ENCODE results near the gene GCLC.
"Not testable (repeated sequence)": the region's sequence is repeated elsewhere in the genome, so short reads cannot be mapped to it uniquely, and the experiment has no call there.

The GCLC gene

DNA sequence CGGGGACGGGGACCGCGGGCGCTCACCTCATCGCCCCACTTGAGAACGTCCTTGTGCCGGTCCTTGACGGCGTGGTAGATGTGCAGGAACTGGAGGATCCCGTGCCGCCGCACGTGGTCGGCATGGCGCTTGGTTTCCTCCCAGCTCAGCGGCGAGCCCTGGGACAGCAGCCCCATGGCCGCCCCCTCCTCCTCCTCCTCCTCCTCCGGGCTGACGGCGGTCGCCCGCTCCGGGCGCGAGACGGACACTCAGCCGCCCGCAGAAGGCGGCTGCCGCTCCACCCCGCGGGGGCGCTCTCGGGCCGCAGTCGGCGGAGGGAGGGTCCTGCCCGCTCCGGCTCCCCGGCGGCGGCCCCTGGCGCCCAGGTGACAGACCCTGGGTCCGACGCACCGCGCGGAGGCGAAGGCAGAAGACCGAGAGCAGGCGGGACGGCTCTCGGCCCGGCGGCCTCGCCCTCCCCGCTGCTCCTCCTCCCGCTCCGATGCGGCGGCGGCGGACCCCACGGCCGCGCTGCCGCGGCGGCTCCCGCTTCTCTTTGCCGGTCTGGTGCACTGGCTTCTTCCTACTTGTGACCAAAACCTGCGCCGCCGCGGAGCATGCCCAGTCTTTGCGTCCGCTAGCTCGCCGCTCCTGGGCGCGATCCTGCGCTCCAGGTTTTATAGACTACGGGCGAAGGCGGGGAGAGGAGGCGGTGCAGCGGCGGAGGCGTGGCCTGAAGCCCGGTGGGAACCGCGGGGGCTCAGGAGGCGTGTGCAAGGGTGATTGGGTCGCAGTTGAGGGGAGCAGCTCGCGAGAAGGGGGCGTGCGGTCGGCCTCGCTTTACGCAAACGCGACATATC, at the start of gene GCLC:
Gene GCLC (minus strand): TSS at position 632 of the 839 bp plus-strand sequence. CDS start 456 bp downstream, at position 176.
- peak; percentile 94 for DNase-seq
- in situ Hi-C loops (cut with HindIII; ENCODE audit: low pct_ligation_motif_present, low pct_unique_long_range_greater_than_20kb, low sequenced_read_pairs): no loop called here

DNA sequence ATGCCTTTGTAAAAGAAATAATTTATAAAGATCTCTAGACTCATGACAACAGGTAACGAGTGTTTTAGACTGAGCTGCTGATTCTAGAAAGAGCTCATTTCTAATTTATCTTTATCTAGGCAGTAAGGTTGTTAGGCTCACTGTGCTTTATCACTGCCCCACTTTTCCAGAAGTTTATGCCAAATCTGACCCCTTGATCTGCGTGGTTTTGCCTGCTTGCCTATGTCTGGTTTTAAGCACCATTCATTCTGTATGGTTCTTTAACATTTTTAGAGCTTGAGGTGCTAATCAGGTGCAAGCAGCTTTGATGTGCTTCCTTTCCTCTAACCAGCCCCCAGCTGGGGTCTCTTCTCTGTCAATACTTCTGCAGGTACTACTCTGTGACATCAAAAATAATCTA, 49.7 kb upstream of the GCLC start:
- in situ Hi-C loops (cut with HindIII; ENCODE audit: low pct_ligation_motif_present, low pct_unique_long_range_greater_than_20kb, low sequenced_read_pairs): no loop called here
- no peak for DNase-seq

DNA sequence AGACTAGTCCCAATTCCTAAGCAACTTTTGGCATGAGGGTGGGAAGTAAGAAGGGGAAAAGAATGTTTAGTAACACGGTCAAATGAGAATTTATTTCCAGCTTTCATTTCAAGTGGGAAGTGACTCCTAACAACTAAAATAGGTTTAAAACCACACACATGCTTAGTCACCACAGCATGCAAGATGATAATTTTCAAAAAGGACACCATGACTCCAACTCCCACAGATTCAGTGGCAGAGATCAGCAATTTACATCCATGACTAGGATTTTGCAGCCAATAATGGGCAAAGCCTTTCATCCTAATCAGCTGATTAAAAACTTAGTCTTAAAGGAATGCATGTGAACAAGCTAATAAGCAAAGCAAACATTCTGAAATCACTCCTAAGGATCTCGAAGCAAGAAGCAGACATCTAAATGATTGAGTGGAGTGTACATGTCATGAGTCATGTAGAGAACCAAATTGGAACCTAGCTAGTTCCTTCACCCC, 48.1 kb upstream of the GCLC start:
- no peak for DNase-seq
- in situ Hi-C loops (cut with HindIII; ENCODE audit: low pct_ligation_motif_present, low pct_unique_long_range_greater_than_20kb, low sequenced_read_pairs): no loop called here

DNA sequence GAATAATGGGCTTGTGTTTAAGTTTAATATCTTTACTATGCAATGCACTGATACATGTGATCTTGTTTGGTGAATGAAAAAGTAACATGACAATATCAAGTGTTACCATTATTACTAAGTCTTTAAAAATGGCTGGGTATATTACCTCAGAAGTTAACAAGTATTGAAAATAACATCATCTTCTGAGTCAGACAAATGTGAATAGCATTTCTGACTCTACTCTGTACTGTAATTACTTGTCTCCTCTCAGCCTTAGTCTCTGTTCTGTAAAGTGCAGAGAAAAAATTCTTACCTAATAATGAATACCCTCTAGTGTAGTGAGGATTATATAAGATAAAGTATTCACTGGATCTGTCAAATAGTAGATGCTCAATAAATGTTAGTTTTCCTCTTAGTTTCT, 47.0 kb upstream of the GCLC start:
- in situ Hi-C loops (cut with HindIII; ENCODE audit: low pct_ligation_motif_present, low pct_unique_long_range_greater_than_20kb, low sequenced_read_pairs): no loop called here

DNA sequence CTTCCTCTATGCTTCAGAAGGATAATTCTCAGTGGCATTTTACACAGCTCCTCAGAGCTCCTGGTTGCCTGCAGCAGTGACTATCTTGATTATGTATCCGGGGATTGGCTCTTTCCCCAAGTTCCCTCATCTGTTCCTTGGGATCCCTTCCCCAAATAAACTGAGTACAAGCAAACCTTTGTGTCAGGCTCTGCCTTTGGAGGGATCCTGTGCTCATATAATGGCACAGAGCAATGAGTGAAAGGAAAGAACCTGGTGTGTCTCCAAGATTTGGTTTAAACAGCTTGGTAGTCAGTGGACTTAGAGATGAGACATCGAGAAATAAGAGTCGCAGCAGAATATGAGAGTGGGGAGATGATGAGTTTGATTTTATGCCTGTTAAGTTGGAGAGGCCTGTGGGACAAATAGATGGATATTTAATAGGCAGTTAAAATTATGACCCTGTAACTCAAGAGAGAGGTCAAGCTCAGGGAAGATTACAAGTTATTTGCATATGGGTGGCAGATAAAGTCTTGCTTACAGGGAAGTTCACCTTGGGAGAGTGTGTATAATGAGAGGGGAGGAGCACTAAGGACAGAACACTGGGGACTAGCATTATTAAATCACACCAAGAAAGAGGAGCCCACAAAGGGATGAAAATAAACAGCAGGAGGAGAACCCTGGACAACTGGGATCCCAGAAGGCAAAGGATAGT, 44.1 kb upstream of the GCLC start:
- no peak for DNase-seq
- in situ Hi-C loops (cut with HindIII; ENCODE audit: low pct_ligation_motif_present, low pct_unique_long_range_greater_than_20kb, low sequenced_read_pairs): no loop called here

More for the DNA sequence above, 47.0 kb upstream of the GCLC start:
- no peak for DNase-seq

DNA sequence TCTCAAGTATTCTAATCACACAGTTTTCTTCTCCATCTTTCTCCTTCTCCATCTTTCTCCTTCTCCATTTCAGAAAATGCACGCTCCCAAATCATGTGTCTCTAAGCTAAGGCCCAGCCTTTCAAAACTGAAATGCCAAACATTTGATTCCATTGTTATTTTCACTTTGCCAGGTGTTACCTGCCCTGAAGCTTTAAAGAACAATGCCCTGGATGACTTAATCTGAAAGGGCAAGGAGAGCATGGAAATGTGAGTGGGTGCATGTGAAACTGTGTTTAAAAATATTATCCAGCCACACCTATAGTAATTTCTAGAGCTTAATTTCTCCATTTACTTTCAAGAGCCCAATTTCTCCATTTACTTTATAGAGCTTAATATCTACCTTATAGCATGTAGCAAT, 42.4 kb upstream of the GCLC start:
- no peak for DNase-seq
- in situ Hi-C loops (cut with HindIII; ENCODE audit: low pct_ligation_motif_present, low pct_unique_long_range_greater_than_20kb, low sequenced_read_pairs): no loop called here

DNA sequence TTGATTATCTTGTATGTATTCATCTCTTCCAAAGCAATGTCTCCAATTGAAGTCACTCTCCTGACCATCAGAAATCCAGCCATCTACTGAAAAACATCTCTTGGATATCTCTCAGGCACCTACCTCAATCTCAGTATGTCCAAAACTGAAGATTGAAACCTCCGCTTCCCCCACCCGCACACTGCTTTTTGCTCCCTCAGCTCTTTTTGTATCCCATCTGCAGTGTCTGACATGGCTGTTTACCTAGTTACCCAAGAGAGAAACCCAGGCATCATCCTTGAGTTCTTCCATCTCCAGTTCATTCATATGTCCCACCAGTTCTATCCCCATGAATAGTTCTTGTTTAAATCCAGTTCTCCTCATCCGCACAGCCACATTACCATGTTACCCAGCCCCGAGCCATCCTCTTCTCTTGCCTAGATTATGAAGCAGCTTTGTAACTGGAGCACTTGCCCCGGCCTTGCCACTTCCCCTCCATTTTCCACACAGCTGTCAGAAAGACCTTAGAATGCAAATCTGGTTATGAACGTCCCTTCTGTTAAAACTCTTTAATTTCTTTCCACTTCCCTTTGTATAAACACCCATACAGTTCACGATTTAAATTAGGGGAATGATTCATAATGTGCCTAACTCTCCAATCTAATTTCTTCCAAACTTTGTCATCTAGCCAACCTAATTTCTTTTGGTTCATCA, 40.5 kb upstream of the GCLC start:
- in situ Hi-C loops (cut with HindIII; ENCODE audit: low pct_ligation_motif_present, low pct_unique_long_range_greater_than_20kb, low sequenced_read_pairs): no loop called here
- DNase-seq: no peak

DNA sequence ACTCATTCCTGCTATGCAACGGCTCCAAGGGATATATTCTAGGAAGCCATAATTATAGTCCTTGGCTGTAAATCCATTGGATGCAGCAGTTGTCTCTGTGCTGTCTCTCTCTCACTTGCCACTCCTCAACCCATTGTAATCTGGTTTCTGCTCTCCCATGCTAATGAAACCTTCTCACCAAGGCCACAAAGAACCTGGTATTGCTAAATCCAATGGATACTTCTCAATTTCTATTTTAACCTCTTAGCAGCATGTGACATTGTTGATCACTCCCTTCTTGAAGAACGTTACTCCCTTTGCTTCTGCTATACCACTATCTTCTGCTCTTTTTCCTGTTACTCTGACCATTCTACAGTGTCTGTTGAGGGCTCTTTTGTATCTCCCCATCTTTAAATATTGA, 39.8 kb upstream of the GCLC start:
- in situ Hi-C loops (cut with HindIII; ENCODE audit: low pct_ligation_motif_present, low pct_unique_long_range_greater_than_20kb, low sequenced_read_pairs): no loop called here

DNA sequence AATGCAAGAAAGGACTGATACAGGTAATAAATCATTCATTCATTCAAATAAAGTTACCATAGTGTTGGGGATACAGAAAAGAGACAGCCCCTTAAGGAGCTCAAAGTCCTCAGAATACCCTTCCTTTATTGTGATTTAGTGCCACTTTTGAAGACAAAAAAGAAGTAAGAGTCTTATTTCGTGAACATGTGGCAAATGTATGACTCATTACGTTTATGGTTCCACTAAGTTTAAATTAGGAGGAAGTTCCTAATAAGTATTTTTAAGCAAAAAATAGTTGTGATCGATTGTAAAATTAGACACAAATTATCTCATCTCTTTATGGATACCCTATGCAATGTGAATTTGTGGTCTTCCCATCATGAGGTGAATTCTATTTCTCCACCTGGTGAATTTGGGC, 38.5 kb upstream of the GCLC start:
- in situ Hi-C loops (cut with HindIII; ENCODE audit: low pct_ligation_motif_present, low pct_unique_long_range_greater_than_20kb, low sequenced_read_pairs): no loop called here
- DNase-seq: no peak

More for the DNA sequence above, 39.8 kb upstream of the GCLC start:
- no peak for DNase-seq

DNA sequence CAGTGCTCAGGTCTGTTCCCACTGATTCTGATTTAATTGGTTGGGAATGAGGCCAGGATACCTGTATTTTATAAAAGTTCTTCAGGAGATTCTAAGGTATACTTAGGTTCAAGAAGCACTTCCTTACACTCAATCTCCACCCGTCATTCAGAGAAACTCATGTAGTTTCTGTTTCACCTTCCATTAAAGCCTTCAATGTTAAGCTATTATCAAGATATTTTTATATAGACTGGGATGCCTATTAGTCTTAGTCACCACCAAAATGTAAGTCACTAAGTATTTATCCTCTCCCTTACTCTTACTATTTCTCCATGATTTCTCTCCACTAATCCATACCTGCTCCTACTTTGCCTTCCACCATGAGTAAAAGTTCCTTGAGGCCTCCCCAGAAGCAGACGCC, 38.1 kb upstream of the GCLC start:
- in situ Hi-C loops (cut with HindIII; ENCODE audit: low pct_ligation_motif_present, low pct_unique_long_range_greater_than_20kb, low sequenced_read_pairs): no loop called here
- DNase-seq: no peak

DNA sequence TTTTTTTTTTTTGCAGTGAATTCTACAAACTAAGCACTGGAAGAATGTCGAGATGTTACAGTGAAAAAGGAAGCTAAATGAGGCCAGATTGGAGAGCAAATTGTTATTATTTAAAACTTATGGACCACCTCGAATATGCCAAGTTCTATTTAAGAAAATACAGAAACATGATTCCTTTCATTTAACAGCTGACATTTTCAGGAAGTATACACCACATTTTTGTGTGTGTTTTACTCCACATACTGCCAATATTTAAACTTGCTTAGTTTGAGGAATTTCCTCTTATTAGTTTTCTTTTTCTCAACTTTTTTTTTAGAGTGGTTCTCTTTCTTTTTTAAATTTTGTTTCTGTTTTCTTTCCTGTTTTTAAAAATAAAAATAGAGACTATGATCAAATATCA, 37.0 kb upstream of the GCLC start:
- in situ Hi-C loops (cut with HindIII; ENCODE audit: low pct_ligation_motif_present, low pct_unique_long_range_greater_than_20kb, low sequenced_read_pairs): no loop called here
- DNase-seq: no peak

DNA sequence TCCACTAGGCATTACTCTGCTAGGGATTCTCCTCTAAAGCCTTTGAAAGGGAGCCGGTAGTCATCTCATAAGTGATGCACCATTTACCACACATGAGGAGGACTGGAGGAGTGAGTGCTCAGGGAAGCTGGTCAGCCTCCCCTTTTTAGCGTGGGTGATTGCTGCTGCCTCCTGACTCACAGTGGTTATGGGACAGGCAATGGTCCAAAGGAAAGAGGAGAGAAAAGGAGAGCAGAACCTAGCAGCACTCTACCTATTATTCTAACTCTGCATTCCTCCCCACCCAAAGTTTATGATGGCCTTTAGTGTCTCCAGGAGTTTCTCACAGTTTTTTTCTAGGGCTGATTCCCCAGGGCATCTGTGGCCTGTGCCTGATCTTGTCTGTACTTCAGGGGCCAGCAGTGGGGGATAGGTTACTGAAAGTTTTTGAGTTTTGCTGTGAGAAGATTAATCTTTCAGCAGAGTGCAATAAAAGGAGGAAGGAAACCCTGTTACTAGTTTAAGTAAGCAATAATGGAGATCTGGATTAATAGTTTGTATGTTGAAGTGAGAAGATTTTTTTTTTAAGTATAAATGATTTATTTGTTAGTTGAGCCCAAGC, 36.4 kb upstream of the GCLC start:
- DNase-seq: no peak
- in situ Hi-C loops (cut with HindIII; ENCODE audit: low pct_ligation_motif_present, low pct_unique_long_range_greater_than_20kb, low sequenced_read_pairs): no loop called here

DNA sequence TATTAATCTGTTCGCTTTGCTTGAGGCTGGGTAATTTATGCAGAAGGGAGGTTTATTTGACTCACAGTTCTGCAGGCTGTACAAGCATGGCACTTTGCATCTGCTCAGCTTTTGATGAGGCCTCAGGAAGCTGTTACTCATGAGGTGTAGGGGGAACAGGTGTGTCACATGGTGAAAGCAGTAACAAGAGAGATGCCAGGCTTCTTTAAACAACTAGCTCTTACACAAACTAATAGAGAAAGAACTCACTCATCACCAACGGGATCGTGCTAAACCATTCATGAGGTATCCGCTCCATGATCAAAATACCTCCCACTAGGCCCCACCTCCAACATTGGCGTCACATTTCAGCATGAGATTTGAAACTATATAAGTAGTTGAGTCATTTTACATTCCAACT, 34.4 kb upstream of the GCLC start:
- no peak for DNase-seq
- in situ Hi-C loops (cut with HindIII; ENCODE audit: low pct_ligation_motif_present, low pct_unique_long_range_greater_than_20kb, low sequenced_read_pairs): no loop called here

DNA sequence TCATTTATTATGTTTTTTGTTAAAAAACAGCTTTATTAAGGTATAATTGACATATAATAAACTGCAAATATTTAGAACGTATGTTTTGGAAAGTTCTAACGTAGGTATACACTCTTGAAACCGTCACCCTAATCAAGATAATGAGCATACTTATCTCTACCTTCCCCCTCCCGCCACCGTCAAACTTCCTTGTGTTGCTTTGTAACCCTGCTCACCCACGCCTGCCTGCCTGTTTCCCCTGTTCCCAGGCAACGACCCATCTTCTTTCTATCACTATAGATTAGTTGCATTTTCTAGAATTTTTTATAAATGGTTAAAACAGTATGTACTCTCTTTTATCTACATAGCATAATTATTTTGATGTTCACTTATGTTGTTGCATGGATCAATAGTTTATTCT, 33.5 kb upstream of the GCLC start:
- DNase-seq: no peak
- in situ Hi-C loops (cut with HindIII; ENCODE audit: low pct_ligation_motif_present, low pct_unique_long_range_greater_than_20kb, low sequenced_read_pairs): no loop called here

DNA sequence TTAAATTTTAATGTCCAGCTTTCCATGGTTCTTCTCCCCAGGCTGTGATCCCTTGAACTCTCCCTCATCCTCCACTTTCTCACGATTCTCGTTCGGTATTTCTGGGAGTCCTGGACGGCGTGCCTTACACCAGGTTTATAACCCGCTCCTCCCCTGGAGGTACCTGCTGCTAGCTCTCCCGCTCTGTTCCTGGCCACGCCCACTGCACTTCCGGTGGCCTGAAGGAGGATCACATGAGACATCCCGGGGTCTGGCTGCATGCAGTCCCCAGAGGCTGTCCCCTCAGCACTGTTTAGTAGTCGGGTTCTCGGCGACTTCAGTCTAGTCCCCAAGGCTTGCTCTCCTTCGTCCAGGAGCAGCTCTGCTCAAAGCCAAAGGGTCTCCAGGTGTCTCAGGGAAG, 28.4 kb upstream of the GCLC start:
- in situ Hi-C loops (cut with HindIII; ENCODE audit: low pct_ligation_motif_present, low pct_unique_long_range_greater_than_20kb, low sequenced_read_pairs): no loop called here
- DNase-seq: no peak

DNA sequence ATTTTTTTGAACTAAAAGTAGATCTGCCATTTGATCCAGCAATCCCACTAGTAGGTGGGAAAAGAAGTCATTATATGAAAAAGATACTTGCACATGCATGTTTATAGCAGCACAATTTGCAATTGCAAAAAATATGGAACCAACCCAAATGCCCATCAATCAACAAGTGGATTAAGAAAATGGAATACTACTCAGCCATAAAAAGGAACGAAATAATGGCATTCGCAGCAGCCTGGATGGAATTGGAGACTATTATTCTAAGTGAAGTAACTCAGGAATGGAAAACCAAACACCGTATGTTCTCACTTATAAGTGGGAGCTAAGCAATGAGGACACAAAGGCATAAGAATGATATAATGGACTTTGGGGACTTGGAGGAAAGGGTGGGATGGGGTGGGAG, 27.5 kb upstream of the GCLC start:
- in situ Hi-C loops (cut with HindIII; ENCODE audit: low pct_ligation_motif_present, low pct_unique_long_range_greater_than_20kb, low sequenced_read_pairs); DNase-seq: not testable (repeated sequence)

DNA sequence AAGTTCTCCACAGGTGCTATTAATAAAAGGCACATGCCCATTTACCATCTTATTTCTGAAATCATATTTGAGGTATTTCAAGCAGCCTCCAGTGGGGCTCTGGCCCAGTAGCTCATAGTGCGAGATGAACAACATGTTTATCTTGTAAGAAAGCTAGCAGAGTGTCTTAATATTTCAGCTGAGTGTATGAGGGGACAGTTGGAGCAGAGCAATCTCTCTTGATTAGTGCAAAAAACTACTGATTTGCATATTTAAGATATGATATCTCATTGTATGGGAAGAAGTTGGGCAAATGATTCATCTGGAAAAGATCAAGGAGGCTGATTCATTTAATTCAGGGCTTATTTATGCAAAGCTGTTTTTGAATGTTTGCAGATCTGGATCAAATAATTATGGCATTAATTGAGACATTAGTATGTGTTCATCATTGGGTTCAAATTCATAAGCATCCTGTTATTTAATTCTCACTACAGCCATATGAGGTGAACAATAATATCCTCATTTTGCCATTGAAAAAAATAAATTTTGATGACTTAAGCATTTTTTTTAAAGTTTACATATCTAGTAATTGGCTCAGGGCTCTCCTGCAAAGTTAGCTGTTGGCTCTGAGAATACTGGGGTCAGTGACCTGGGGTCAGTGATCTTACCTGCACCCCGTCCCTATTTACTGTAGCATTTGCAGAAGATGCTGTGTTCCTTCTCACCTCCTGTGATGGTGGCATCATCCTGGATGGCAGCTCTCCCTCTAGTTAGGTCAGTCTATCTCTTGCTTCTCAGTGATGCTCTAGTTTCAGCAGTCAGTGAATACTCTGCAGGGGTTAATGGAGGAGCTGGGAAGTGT, 24.1 kb upstream of the GCLC start:
- in situ Hi-C loops (cut with HindIII; ENCODE audit: low pct_ligation_motif_present, low pct_unique_long_range_greater_than_20kb, low sequenced_read_pairs): no loop called here

DNA sequence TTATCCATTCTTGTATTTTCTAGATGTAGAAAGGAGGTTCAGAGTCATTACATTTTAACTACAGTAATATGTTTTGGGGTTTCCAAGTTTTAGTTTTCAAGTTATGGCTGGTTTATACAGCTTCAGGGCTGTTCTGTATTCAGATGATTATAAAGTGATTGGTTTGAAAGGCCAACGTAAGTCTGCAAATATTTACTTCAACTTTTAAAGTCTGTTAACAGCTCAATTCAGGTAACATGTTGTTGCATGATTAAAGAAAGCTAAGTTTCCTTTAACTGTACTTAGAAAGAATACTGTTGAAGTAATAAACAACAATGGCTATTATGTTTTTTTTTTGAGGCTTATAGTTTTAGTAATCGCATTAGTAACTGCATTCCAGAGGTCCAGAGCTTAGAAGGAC, 22.8 kb upstream of the GCLC start:
- in situ Hi-C loops (cut with HindIII; ENCODE audit: low pct_ligation_motif_present, low pct_unique_long_range_greater_than_20kb, low sequenced_read_pairs): no loop called here
- DNase-seq: no peak

More for the DNA sequence above, 24.1 kb upstream of the GCLC start:
- no peak for DNase-seq
